T-helper 2 cell treated with Interferon-gamma antibody and Interleukin-4, amounts not matched to agents 100 ng/mL and 5 ng/mL, for 36 hours (primary cell): ENCODE results near the gene CYP3A7. TPM values are rescaled to one million over a fixed set of nuclear protein-coding genes. Genes with fewer than 3 reads are reported as not detected.
"Not testable (repeated sequence)": the region's sequence is repeated elsewhere in the genome, so short reads cannot be mapped to it uniquely, and the experiment has no call there.

Experiments
- intact Hi-C: fragments of 100-400 bp; cut with micrococcal nuclease; formaldehyde crosslinking; loops from one replicate; pipeline ENCODE4 v1.15.1; 2023
- total RNA-seq: library from RNA; stranded (reverse); gene quantifications from 2 replicates; pipeline ENCODE4 v1.2.3, GENCODE V29; 2022

The CYP3A7 gene
- total RNA-seq, 1 donor from 2014 or later: not detected

DNA sequence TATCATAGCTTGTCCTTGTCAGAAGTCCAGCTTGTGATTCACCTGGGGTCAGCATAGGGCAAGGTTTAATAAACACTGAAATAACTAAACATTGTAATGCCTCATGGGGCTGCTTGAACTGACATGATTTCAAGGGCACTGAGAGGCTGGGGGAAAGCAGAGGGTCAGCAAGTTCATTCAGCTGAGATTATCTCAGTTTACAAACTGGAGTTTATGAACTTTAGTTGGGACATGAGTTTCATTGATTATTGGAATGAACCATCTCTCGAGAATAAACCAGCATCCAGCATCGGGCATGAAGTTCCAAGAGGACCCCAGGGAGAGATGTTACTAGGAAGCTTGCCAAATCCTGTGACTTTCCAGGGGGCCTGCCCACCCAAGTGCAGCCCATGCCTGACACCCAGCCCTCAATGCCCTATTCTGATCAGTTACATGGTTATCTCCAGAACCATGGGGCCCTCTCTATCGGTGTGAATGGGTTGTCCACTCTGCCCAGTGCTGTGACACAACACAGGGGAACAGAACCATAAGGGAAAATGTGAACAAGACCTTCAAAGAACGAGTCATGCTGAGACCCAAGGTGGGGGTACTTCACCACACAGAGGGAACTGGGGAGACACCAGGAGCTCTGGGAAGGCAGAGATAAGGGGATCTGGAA, 7.9 kb upstream of the CYP3A7 start:
- intact Hi-C loops: no loop called here

DNA sequence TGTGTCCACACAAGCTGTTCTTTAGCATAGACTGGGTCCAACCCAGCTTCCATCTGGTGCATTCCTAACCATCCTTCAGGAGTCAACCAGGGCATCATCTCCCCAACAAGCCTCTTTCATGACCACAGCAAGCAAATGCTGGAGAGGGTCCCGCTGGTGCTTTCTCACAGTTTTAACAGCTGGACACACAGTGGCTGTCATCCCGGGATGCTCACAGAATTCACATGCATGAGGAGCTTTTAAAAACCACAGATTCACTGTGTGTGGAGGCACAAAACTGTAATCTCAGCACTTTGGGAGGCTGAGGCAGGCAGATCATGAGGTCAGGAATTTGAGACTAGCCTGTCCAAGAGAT, 6.4 kb upstream of the CYP3A7 start:
- intact Hi-C loops: no loop called here

DNA sequence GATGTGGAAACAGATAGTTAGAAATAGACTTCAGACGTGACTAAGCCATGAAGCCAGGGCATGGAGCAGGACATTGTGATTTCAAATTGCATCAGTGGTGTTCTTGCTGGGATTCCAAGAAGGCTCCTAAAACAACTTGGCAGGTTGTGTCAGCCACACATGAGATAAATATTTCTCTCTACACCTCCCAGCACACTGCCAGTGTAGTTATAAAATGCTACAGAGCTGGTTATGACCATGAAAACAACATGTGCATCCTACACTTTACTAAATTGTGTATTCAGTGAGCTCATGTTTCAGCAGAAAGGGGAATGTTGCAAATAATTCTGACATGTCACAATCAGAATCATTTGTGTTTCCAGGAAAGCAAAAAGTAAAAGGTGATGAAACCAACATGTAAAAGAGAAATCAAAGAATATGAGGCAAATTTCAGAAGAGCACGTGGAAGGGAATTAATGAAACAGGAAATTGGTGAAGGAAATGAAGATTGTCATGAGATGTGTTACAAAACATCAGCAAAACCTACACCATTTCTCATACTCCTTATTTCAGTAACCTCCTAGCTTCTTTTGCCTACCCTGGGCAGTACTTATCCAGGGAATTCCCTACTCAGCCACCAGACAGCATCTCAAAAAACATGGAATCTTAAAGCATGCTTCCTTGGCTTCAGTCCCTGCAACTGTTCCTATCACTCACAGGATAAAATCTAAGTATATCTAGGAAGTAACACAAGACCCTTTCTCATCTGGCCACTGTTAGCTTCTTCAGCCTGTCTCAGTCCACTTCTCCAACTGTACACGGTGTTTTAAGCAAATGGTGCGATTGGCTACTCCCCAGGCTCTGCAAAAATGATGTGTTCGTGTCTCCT, 5.8 kb upstream of the CYP3A7 start:
- intact Hi-C loops: no loop called here

DNA sequence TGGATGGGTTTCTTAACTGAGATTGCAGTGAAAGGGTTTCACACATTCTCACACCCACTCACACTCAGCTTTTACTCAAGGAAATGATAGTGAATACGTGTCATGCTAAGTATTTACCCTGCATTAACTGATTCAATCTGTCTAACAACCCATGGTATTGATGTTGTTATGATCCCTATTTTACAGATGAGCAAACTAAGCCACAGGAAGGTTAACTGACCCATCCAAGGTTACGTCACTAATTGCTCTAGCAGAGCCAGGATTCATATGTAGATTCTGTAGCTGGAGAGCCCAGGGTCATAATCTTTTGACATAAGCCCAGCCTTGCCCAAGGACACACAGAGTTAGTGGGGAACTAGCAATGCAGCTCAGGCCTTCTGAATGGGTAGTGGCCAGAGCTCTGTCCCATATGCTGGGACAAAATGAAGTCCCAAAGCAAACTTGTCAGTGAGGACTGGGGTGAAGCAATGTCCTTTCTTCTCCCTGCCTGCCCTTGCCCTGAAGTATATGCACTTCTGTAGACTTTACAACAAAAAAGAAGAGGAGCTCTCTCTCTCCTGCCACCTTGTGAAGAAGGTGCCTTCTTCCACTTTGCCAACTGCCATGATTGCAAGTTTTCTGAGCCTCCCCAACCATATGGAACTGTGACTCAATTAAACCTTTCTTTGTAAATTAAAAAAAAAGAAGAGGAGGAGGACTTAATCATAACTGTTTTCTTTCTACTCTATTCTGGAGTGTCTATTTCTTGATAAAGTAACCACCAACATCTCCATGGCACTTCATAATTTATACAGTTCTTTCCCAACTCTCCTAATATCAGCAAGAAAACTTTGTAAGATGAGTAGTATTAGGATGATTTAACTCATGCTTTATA, 4.9 kb upstream of the CYP3A7 start:
- intact Hi-C loops: no loop called here

DNA sequence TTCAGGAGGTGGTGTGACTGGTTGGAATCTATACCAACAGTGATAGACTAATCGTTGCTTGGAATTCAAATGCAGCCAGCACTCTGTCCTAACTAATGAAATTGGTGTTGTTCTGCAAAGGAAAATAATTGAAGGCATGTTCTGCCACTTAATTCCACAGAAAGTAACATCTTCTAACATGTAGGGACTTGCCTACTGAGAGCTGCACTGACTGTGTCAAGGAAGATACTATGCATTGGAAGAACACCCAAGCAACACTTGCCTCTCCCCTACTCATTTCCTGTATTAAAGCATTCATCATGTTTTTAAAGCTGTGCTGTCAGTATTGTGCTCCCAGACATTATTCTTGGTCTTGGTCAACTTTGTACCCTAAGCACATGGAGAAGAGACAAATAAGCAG, 2.7 kb upstream of the CYP3A7 start:
- intact Hi-C loops: no loop called here

DNA sequence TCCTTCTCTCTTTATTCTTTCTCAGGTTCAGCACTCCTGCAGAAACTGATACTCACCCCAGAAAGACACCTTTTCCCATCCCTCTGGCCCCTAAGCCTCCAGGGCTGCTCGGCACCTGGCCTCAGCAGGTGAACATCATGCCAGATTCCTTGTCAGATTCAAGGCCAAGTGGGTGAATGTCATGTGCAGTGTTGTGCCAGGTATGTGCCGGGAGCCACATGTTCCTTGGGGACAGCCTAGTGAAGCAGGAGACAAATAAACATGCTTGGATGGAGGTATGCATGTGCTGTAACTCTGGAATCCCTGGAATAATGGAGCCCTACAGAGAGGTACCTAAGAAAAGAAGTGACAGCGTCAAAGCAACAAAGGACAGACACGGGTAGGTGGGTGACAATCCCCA, 1.7 kb upstream of the CYP3A7 start:
- intact Hi-C loops: not testable (repeated sequence)

DNA sequence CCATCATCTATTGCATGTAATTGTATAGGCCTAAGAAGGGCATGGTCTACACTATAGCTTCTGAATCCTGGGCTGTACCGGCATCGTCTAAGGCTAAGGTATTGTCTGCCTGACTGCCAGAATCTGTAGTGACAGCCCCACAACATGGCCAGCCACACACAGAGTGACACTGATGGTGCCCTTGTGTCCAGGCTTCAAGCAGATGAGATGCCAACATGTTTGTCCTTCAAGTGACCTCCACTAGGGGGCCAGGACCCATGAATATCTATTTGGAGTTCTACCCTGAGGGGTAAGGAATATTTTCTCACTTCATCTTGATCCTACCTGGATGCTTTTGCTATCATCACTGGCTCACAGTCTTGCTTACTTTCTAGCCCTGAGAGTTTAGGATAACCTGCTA, 1.5 kb downstream of the CYP3A7 start:
- intact Hi-C loops: no loop called here

DNA sequence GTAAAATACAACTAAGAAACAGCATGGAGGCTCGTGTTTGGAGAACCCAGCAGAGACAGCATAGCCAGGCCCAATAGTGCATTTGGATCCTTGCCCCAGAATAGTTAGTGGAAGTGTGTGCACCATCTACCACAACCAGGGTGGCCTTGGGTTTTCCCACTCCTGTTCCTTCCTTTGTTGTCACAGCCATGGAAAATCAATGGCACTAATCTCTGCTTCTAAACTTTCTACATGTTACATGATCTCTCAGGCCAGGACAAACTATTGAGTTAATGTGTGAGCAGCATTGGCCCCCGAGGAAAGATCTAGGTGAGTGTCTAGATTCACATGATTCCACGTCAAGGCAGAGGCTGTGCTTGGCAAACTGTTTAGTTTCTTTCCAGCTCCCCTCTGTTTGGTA, 2.0 kb downstream of the CYP3A7 start:
- intact Hi-C loops: no loop called here

DNA sequence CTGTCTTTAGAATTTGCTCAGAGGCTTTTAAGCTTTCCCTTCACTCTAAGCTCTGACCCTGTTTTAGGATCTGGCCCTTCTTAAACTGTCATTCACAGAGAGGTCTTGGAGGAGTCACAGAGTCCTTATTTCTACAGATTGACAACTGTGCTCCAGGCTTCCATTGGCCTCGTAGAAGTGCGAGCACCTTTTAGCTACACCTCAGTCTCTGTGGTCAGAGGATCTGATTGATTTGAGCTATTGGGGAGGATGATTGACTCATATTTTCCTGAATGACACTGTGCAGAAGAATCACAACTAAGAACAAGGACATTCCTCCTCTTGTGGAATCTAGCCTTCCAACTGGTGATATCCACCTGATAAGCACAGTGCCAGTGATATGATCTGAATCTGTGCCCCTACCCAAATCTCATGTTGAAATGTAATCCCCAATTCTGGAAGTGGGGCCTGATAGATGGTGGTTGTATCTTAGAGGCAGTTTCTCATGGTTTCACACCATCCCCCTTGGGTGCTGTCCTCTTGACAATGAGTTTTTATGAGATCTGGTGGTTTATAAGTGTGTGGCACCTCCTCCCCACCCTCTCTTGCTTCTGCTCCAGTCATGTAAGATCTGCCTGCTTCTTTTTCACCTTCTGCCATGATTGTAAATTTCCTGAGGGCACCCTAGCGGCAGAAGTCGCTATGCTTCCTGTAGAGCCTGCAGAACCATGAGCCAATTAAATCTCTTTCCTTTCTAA, 3.2 kb downstream of the CYP3A7 start:
- intact Hi-C loops: no loop called here

DNA sequence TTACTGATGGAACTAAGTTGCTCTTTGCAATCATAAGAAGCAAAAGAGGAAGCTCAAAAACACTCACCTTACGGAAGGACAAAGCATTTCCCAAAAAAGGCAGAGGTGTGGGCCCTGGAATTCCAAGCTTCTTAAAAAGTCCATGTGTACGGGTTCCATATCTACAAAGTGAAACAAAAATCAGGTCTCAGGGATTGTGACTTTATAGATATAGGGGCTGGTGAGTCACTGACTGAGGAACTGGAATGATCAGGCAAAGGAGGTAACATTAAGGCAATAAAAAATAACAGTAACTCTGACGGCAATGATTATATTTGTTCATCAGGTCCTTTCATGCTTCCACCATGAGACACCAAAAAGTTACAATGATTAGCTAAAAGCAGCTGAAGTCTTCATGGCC, 4.0 kb downstream of the CYP3A7 start:
- intact Hi-C loops: no loop called here

DNA sequence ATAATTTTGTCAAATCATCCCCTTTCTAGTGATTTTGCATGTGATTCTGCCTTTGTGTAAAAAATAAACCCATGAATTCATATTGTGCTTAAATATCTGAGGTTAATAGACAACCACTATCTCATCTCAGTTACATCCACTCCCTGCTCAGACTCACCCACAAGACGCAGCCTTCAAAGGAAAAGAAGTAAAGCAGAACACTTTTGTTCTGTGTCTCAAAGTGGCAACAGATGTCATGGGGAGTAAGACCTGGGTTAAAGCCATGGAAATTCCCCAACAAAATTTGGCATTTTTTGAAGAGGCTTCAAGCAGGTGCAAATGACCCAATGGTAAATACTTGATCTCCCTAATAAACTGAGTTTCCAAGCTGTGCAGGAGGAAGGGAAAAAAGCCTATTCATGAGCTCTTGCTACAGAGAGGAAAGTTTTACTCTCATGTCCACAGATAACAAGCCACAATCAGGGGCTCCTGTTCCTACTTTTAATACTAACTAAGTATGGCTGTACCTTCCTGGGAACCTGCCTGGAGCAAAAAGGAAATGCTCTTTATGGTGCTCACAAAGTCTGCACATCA, 4.7 kb downstream of the CYP3A7 start:
- intact Hi-C loops: no loop called here

DNA sequence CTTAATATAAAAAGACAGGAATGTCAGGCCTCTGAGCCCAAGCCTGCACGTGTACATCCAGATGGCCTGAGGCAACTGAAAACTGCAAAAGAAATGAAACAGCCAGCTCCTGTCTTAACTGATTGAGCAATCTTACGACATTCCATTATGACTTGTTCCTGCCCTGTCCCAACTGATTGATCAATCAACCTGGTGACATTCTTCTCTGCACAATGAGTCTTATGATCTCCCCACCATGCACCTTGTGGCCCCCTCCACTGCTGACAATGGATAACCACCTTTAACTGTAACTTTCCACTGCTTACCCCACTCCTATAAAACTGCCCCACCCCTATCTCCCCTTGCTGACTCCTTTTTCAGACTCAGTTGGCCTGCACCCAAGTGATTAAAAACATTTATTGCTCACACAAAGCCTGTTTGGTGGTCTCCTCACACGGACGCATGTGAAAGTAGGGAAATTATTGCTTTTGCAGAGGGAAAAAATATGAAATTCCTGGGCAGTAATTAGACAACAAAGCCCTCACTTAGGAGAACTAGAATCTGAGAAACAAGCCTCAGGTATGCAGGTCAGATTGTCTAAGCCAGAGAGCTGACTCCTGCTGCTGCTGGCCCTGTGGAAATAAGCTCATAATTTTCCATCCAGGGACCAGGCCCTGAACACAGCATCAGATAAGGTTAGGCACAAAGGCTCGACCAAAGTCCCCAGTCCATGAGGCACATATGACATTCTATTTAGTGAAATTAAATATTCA, 5.3 kb downstream of the CYP3A7 start:
- intact Hi-C loops: no loop called here

DNA sequence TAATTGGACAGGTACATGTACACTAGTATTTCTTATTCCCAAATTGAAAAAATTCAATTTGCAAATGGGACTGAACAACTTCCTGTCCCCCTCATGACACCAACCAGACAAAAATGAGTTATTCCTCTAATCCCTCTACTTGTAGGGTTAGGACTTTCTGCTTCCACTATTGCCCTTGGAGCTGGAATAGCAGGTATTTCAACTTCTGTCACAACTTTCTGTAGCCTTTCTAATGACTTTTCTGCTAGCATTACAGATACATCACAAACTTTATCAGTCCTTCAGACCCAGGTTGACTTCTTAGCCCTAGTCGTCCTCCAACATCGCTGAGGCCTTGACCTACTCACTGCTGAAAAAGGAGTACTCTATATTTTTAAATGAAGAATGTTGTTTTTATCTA, 6.4 kb downstream of the CYP3A7 start:
- intact Hi-C loops: no loop called here

DNA sequence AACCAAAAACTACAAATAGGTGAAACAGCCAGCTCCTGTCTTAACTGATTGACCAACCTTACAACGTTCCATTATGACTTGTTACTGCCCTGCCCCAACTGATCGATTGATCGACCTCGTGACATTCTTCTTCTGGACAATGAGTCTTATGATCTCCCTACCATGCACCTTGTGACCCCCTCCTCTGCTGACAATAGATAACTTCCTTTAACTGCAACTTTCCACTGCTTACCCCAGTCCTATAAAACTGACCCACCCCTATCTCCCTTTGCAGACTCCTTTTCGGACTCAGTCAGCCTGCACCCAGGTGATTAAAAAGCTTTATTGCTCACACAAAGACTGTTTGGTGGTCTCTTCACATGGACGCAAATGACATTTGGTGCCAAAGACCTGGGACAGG, 11.8 kb downstream of the CYP3A7 start:
- intact Hi-C loops: not testable (repeated sequence)

DNA sequence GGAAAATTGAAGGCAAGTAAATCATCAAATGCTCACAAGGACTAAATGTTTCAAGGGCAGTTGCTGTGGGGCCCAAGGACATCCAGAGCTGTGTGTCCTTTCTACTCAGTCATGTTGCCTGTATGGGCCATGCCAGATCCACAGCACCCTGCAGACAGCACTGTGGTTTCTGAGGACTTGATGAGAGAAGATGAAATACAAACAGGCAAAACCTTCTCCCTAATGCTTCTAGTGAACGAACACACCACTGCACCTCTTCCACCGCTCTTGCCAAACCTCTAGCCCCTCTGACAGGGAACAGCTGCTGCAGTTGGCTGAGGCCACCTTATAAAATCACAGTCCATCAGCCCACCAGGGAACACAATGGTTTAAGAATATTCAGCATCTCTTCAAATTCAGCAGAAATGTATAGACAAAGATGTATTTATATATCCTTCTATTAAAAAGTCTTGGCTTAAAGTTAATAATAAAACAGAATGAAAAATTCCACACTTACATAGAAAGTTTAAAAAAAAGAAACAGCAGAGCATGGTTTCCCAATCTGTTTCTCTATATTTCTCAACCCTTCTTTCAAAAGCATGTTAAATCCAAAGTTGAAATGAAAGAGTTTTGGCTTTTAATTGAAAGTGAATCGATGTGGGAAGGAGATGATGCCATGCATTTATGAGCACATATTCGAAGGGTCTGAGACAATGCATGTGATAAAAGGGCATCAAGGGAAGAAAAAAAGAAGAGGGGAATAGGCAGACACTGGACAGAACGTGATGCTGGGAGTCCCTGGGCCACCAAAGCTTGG, 14.0 kb downstream of the CYP3A7 start:
- intact Hi-C loops: no loop called here

DNA sequence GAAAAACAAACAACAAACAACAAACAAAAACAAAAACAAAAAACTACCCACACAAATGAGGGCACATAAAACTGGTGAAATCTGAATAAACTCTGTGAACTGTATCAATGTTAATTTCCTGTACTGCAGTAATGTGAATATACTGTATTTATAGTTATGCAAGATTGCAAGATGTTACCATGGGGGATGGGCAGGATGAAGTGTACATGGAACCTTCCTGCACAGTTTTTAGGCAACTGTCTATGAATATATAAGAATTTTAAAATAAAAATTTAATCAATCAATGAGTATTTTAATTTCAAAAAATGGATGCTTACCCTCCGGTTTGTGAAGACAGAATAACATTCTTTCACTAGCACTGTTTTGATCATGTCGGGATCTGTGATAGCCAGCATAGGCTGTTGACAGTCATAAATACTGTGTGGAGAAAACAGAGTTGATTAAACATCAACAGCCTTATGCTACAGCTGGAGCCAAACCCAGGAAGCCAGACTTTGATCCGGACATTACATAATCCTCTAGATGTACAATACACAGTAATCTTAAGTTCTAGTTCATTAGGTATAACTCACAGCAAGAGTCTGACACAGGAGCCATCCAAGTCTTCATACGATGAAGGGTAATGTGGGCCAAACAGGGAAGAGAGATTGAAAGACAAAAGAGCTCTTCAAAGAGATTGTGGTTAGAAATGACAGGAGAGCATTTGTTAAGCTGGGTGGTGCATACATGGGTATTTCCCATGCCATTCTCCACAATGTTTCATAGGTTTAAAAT, 14.8 kb downstream of the CYP3A7 start:
- intact Hi-C loops: no loop called here

DNA sequence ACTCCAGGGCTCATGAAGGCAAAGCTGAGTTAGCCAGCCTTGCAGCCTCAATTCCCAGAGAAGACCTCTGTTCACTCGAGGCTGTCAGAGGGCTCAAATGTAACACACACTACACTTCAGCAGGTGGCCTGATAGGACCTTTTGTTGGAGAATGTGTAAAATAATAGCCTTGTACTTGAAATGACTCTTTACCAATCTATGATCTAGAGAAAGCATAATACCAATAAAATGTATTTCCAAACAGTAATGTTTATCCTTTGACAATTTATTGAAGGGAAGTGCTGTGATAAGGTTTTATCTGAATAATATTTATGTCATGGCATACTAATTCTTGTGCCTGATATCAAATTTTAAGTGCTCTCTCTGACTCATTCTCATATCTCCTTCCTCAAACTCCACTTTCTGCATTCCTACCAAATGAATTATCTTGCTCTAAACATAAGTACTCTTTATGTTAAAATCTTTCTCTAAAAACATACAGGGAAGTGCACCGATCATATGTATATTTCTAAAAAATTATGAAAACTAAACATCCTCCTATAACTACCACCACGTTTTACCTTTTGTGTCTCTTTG, 20.9 kb downstream of the CYP3A7 start:
- intact Hi-C loops: no loop called here

DNA sequence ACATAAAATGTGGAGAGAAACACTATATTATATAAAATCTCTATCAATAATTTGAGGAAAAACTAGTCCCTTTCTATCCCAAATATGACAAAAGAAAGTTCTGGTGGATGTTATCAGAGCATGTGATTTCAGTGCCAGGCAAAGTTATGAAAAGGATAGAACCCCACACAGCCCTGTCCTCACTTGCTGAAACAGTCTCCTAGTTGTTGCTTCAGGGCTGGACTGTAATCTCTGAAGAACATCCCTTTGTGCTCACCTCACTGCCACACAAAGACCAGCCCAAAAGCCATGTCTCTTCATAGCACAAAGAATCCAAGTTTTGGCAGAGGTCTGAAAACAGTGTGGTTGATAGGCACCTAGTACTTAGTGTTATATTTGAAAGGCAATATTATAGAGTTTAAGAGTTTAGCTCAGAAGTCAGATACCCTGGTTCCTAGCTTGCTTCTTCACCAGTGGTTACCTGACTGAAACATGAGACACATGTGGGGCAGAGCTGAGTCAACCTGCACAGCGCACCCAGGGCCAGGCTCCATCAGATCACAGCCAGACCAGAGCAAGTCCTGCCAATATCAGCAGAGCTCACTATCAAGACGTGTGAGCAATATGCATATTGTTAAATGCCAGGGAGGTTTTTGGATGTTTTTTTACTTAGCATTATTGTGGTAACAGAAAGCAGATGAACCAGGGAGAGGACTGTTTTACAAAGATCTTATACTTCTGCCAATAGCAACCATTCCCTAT, 25.0 kb downstream of the CYP3A7 start:
- intact Hi-C loops: no loop called here
